GM19099 (cell line): ENCODE results near the gene SNRPA.

Experiments
- POLR2A ChIP-seq: IDR thresholded peaks from 3 replicates; pipeline ENCODE4 v1.6.1; 2011; ENCODE audit warnings: low read depth; ENCODE audit not compliant: insufficient read length; ENCODE audit errors: extremely low read depth

The SNRPA gene

DNA sequence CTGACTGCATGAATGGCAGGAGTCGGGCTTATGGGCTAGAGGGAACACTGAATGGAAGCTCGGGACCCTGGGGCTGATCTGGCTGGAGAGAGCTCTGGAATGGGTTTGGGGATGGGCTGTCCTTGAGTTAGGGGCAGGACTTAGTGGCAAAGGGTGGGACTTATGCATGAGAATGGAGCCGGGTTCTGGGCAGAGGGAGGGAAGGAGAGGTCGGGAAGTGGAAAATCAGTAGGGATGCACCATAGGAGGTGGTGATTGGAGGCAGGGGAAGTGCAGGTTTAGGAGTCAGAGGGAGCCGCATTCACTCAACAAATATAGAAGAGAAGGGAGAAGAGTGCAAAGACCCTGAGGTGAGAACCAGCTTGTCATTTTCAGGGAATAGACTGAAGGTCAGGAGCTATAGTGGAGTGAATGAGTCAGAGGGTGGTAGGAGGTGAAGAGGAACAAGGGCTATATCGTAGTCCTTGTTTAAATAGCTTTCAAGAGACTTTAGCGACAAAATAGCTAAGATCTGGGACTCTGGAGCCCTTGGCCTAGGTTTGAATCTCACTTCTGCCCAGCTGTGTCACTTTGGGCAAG lies 27.8 kb downstream of the SNRPA start:
- no peak for TF ChIP-seq POLR2A

GRCh38 chr19:40780582-40780981 lies 29.6 kb downstream of the SNRPA start:
- no peak for TF ChIP-seq POLR2A

- no peak for TF ChIP-seq POLR2A
Measured at GRCh38 chr19:40781140-40781539, 30.1 kb downstream of the SNRPA start.

- no peak for TF ChIP-seq POLR2A
Measured at GRCh38 chr19:40783711-40784110, 32.7 kb downstream of the SNRPA start.

GRCh38 chr19:40785526-40785925 lies 34.5 kb downstream of the SNRPA start:
- no peak for TF ChIP-seq POLR2A

DNA sequence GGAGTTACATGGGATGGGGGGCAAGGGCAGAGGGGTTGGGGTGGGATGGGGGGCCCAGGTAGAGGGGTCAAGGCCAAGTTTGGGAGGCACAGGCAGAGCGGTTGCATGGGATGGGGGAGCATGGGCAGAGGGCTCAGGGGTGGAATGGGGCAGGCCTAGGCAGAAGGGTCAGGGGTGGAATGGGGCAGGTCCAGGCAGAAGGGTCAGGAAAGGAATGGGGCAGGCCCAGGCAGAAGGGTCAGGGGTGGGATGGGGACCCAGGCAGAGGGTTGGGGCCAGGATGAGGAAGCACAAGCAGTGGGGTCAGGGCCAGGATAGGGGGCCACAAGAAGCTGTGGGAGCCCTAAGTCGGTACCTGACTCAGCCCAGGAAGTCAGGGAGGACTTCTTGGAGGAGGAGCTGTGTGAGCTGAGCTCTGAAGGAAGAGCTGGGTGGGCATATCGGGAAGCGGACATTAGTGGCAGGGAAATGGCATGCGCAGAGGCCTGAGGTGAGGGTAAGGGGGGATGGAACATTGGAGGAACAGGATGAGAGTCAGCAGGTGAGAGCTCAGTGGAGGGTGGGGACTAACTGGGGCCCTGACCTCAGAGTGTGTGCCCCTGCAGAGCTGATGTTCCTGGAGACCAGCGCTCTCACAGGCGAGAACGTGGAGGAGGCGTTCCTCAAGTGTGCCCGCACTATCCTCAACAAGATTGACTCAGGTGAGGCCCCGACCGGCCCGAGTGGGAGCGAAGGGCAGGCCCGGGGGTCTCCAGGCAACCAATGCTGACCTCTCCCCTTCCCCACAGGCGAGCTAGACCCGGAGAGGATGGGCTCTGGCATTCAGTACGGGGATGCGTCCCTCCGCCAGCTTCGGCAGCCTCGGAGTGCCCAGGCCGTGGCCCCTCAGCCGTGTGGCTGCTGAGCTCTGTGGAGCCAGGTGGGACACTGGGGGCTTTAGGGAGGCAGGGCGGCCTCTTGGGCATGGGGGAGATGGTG lies 35.3 kb downstream of the SNRPA start:
- TF ChIP-seq POLR2A: no peak

- TF ChIP-seq POLR2A: no peak
Measured at GRCh38 chr19:40791349-40791748, 40.3 kb downstream of the SNRPA start.

DNA sequence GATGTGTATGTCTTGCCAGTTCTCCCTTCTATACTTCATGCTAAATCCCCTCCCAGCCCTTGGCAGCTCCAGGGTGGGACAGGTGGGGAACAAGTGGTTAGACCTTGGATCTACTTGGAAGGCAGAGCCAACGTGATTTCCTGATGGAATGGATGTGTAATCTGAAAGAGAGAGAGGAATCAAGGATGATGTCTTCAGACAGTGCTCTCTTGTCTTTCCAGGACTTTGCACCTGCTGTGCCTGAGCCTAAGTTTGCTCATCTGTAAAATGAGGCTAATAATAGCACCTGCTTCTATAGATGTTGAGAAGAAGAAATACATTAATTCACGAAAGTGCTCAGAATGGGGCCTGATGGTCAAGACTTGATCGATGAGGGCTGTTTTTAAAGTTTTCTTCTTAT lies 41.0 kb downstream of the SNRPA start:
- TF ChIP-seq POLR2A: no peak

- TF ChIP-seq POLR2A: no peak
Measured at GRCh38 chr19:40797166-40797962, 46.4 kb downstream of the SNRPA start.

DNA sequence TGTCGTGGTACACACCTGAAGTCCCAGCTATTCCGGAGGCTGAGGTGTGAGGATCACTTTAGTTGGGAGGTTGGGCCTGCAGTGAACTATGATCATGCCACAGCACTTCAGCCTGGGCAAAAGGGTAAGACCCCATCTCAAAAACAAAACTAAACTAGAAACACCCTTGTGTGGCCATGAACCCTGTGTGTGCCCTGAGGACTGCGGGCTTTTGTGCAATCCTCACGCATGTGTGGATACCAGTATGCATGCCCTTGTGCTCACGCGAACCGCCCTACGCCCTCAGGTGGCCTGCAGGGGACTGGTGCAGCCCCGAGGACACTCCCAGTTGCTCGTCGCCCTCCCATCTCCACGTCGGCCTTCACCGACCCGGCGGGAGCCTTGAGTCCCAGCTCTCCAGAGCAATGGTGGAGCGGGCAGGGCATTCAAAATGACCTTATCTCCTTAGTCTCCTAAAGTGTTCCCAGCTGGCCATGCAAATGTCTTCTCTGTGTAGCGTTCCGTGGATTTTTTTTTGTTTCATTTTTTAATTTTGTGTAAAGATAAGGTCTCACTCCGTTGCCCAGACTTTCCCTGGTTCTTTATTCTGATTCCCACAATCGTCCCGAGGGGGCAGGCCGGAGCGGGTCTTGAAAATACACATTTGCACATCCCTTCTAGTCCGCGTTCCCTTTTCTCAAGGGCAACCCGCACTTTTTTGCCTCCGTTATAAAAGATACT lies 47.1 kb downstream of the SNRPA start:
- peak; percentile 85 for TF ChIP-seq POLR2A

DNA sequence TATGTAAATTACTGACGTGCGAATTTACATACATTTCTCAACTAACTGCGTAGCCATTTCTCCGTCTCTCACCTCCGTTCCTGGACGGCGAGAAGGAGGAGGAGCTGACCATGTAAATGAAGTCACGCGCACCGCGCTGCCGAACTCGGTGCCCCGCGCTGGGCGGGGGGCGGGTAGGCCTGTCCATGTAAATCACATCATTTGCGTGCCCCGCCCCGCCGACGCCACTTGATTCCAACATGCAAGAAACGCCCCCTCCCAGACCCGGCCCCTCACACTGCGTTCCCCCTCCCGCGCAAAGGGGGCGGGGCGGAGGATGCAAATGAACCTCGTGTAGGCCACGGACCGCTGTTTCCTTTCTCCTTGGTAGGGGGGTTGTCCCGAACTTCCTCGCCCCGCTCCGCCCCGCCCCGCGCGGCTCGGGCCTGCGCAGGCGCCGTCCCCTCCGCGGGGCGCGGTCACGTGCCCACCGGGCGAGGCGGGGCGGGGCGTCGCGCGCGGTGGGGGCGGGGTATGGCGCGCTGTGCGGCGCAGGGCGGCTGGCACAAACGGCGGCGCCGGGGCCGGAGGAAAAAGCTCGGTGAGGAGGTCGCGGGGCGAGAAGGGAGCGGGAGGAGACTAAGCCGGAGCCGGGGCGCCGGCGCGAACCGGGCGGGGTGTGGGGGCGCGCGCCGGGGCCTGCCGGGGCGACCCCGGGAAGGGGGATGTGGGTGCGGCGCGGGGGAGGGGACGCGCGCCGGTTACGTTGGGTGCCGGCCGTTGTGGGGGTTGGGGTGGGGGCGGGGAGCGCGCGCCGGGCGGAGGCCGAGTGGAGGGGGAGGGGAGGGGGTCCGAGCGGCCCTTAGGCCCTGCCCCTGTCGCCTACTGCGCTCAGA lies 47.9 kb downstream of the SNRPA start, which contains the start of gene EGLN2:
Gene EGLN2 (plus strand): TSS at position 509 of the 875 bp plus-strand sequence. CDS start 1,382 bp downstream, outside the sequence.
- TF ChIP-seq POLR2A: peak; percentile 68

DNA sequence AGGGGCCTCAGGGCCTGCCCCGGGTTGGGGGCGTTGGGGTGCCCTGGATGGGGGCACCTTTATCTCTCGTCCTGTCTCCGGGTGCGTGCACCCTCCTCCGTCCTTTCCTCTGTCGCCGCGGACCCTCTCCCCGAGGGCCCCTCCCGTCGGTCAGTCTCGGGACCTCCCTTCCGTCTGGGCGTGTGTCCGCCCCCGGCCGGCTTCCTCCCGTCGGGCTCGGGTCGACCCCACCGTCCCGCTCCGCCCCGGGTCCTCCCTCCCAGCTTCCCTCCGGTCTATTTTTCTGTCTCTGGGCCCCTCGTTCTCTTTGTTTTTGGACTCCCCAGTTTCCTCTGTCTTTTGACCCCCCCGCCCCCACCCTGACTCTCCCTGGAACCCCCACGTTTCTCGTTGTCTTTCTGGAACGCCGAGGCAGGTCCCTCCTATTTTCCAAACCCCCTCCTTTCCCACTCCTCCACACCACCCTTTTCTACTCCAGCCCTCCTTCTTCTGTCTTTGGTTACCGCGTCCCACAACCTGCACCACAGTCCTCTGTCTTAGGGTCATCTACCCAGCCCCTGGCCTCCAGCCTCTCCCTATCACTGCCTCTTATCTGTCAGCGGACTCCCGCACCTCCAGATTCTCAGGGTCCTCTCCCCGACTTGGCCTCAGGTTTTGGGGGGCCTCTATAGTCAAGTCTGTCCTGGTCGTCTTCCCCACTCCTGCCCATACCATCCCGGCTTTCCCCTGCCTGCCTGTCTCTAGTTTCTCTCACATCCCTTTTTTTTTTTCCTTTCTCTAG lies 48.7 kb downstream of the SNRPA start:
- no peak for TF ChIP-seq POLR2A
